Stomach (tissue), 9 donors: ENCODE results near the gene SEC61B. TPM values are rescaled to one million over a fixed set of nuclear protein-coding genes. Genes with fewer than 3 reads are reported as not detected.
A peak's percentile ranks its signal among the peaks of the same experiment; 100 is the strongest.

Experiments used
- DNase-seq, 2 donors: peaks; one replicate each; pipeline versions ENCODE4 v3.0.0 to v3.0.0-alpha.2; 2013 to 2019
- H3K27ac ChIP-seq, 5 donors: fragments of 200-600 bp in 4 of 5; sonication (generic) in 4 of 5; one replicate each; pipeline ENCODE4 v1.5.1; 2013 to 2019; ENCODE audit warnings: mild to moderate bottlenecking in 1 of 5, moderate library complexity in 1 of 5
- H3K27me3 ChIP-seq, 3 donors: fragments of 200-600 bp; sonication (generic); one replicate each; pipeline ENCODE4 v1.5.1; 2017 to 2019; ENCODE audit warnings: mixed run types in 1 of 3
- H3K36me3 ChIP-seq, 4 donors: fragments of 200-600 bp; sonication (generic); 1 replicate in 3 of 4; 2 replicates in 1 of 4; pipeline ENCODE4 v1.5.1; 2016 to 2019
- H3K4me1 ChIP-seq, 4 donors: fragments of 200-600 bp; sonication (generic); one replicate each; pipeline ENCODE4 v1.5.1; 2016 to 2019
- H3K4me3 ChIP-seq, 4 donors: fragments of 200-600 bp; sonication (generic) in 3 of 4; one replicate each; pipeline ENCODE4 v1.5.1; 2016 to 2019; ENCODE audit warnings: mild to moderate bottlenecking in 1 of 4
- H3K9me3 ChIP-seq, 4 donors: fragments of 200-600 bp; sonication (generic); one replicate each; pipeline ENCODE4 v1.5.1; 2016 to 2019
- CTCF ChIP-seq, 7 experiments: fragments of 450-650 bp in 4 of 7; fragments of 200-600 bp in 3 of 7; sonication (generic) in 3 of 7; IDR thresholded peaks; one replicate each; pipeline ENCODE4 v1.5.1; 2016 to 2019; ENCODE audit warnings: antibody characterized with exemption in 7 of 7, control low read depth in 2 of 7, mild to moderate bottlenecking in 1 of 7
- EP300 ChIP-seq: sonication (generic); formaldehyde crosslinking; IDR thresholded peaks from one replicate; pipeline ENCODE4 v1.6.1; 2017; ENCODE audit warnings: antibody characterized with exemption
- POLR2A ChIP-seq, 4 donors: fragments of 450-650 bp; IDR thresholded peaks; one replicate each; pipeline ENCODE4 v1.6.1; 2016; ENCODE audit warnings: antibody characterized with exemption in 4 of 4, control low read depth in 2 of 4, mild to moderate bottlenecking in 1 of 4, moderate library complexity in 1 of 4
- POLR2AphosphoS5 ChIP-seq, 3 donors: sonication (generic); formaldehyde crosslinking; IDR thresholded peaks; one replicate each; pipeline ENCODE4 v1.6.1; 2016; ENCODE audit warnings: antibody characterized with exemption in 3 of 3
- WGBS, 5 donors: extraction: QIAGEN DNeasy Blood & Tissue Kit in 3 of 5; methylation state at CpG; one replicate each; pipeline versions ENCODE4 v1.1.5 to v1.1.7; 2013 to 2018; 5-methylcytosine and 5-hydroxymethylcytosine counted together
- intact Hi-C: fragments of 100-400 bp; cut with DNase I; formaldehyde crosslinking; loops from one replicate; pipeline ENCODE4 v1.15.1; 2023; ENCODE audit warnings: low total_unique reads
- polyA plus RNA-seq, 3 donors: library from polyadenylated mRNA; stranded (reverse); fragments of 200-250 nt; gene quantifications; one replicate each; pipeline ENCODE4 v1.2.3, GENCODE V29; 2013
- total RNA-seq, 5 donors: library from RNA; depleted of rRNA; stranded (reverse); fragments of >200 nt; gene quantifications; one replicate each; pipeline versions ENCODE4 v1.1.0 to v1.2.3, GENCODE V29; 2014 to 2016
- donor health status: healthy with polysubstance abuse.
- donor health status: Bipolar disorder and iron deficiency.
- donor health status: healthy.

The SEC61B gene
- total and polyA plus RNA-seq, 8 donors: 4.1 to 467 (median 161) TPM

GRCh38 chr9:99264070-99264680 lies 42.1 kb downstream of the SEC61B start:
- intact Hi-C loops: no loop called here
- Histone ChIP-seq H3K9me3 (no peaks in the 10 kb centered on the region), H3K4me1 (peaks cover 4 to 20% (median 14%) of the 10 kb centered on the region in 4 donors), H3K4me3 (no peak overlapping the region), H3K27ac (no peak overlapping the region), H3K27me3 (no peaks in the 10 kb centered on the region), H3K36me3 (no peaks in the 10 kb centered on the region)
- TF ChIP-seq POLR2AphosphoS5 (IDR thresholded peaks at IDR 0.05) (no peak), EP300 (no peak), CTCF (IDR thresholded peaks at IDR 0.05) (no peak), POLR2A (IDR thresholded peaks at IDR 0.05) (no peak)
- DNase-seq: no peak
- 79 to 96% (median 88%) methylated on average over 3 of the region's 3 CpGs for WGBS, 5 donors

- H3K27ac ChIP-seq: no peak overlapping the region
- DNase-seq: no peak
- no peaks in the 10 kb centered on the region for H3K9me3 ChIP-seq
- no peaks in the 10 kb centered on the region for H3K36me3 ChIP-seq
- no peak overlapping the region for H3K4me3 ChIP-seq
- H3K4me1 ChIP-seq: peaks cover 4 to 9% (median 7%) of the 10 kb centered on the region in 4 donors
- no peaks in the 10 kb centered on the region for H3K27me3 ChIP-seq
- intact Hi-C loops: no loop called here
- no peak for TF ChIP-seq EP300
- TF ChIP-seq CTCF (IDR thresholded peaks at IDR 0.05): no peak
- TF ChIP-seq POLR2A (IDR thresholded peaks at IDR 0.05): no peak
- WGBS, 5 donors: 32 to 52% (median 37%) methylated on average over 2 of the region's 2 CpGs
These were observed 43.6 kb downstream of the SEC61B start for GRCh38 chr9:99265691-99266090.

GRCh38 chr9:99266255-99267023 lies 44.4 kb downstream of the SEC61B start:
- DNase-seq: peak; percentile 63 to 89
- intact Hi-C loops: no loop called here
- Histone ChIP-seq H3K4me3 (no peak overlapping the region), H3K27ac (no peak overlapping the region), H3K9me3 (no peaks in the 10 kb centered on the region), H3K4me1 (peaks cover 4 to 9% (median 7%) of the 10 kb centered on the region in 4 donors), H3K27me3 (no peaks in the 10 kb centered on the region), H3K36me3 (no peaks in the 10 kb centered on the region)
- no peak for TF ChIP-seq EP300
- TF ChIP-seq CTCF (IDR thresholded peaks at IDR 0.05): peak in 5 of 7 experiments; percentile 47 to 69 (median 64)
- TF ChIP-seq POLR2A (IDR thresholded peaks at IDR 0.05): no peak
- TF ChIP-seq POLR2AphosphoS5 (IDR thresholded peaks at IDR 0.05): no peak
- 13 to 15% (median 14%) methylated on average over 17 of the region's 17 CpGs for WGBS, 5 donors

GRCh38 chr9:99269416-99269815 lies 47.3 kb downstream of the SEC61B start:
- no peaks in the 10 kb centered on the region for H3K27me3 ChIP-seq

GRCh38 chr9:99270491-99270890 lies 48.4 kb downstream of the SEC61B start:
- DNase-seq: no peak
- TF ChIP-seq POLR2A (IDR thresholded peaks at IDR 0.05) (no peak), CTCF (IDR thresholded peaks at IDR 0.05) (no peak), EP300 (no peak), POLR2AphosphoS5 (IDR thresholded peaks at IDR 0.05) (no peak)
- H3K9me3 ChIP-seq: no peaks in the 10 kb centered on the region
- WGBS, 5 donors: 58 to 65% (median 63%) methylated on average over 3 of the region's 3 CpGs
- no peaks in the 10 kb centered on the region for H3K36me3 ChIP-seq
- H3K4me3 ChIP-seq: no peak overlapping the region
- no peak overlapping the region for H3K27ac ChIP-seq
- H3K4me1 ChIP-seq: peaks cover 4 to 9% (median 7%) of the 10 kb centered on the region in 4 donors
- intact Hi-C loops: no loop called here
- no peaks in the 10 kb centered on the region for H3K27me3 ChIP-seq

More at GRCh38 chr9:99269416-99269815, 47.3 kb downstream of the SEC61B start:
- no peak for TF ChIP-seq POLR2A (IDR thresholded peaks at IDR 0.05)
- Histone ChIP-seq H3K27ac (no peak overlapping the region), H3K36me3 (no peaks in the 10 kb centered on the region), H3K4me3 (no peak overlapping the region), H3K4me1 (peaks cover 4 to 9% (median 7%) of the 10 kb centered on the region in 4 donors), H3K9me3 (no peaks in the 10 kb centered on the region)
- 44 to 74% (median 64%) methylated on average over 3 of the region's 3 CpGs for WGBS, 5 donors
- intact Hi-C loops: no loop called here
- no peak for DNase-seq
